Parathyroid adenoma (tissue), 2 donors: Measurements from ENCODE around the gene ANTXRL.
"Not testable (repeated sequence)": the region's sequence is repeated elsewhere in the genome, so short reads cannot be mapped to it uniquely, and the experiment has no call there.

Experiments
- H2AFZ ChIP-seq: fragments of 300-600 bp; sonication (generic); one replicate; pipeline ENCODE4 v1.7.0; 2017; ENCODE audit warnings: antibody characterized with exemption, mild to moderate bottlenecking
- H3K27ac ChIP-seq: fragments of 300-600 bp; sonication (generic); one replicate; pipeline ENCODE4 v1.7.0; 2017
- H3K27me3 ChIP-seq: fragments of 300-600 bp; sonication (generic); one replicate; pipeline ENCODE4 v1.7.0; 2017; ENCODE audit warnings: low read length; ENCODE audit not compliant: control insufficient read depth, insufficient read depth
- H3K36me3 ChIP-seq: fragments of 300-600 bp; sonication (generic); one replicate; pipeline ENCODE4 v1.7.0; 2017; ENCODE audit warnings: low read length; ENCODE audit not compliant: control insufficient read depth, insufficient read depth
- H3K4me1 ChIP-seq: fragments of 300-600 bp; sonication (generic); one replicate; pipeline ENCODE4 v1.7.0; 2017; ENCODE audit warnings: control low read depth
- H3K4me2 ChIP-seq: fragments of 300-600 bp; sonication (generic); one replicate; pipeline ENCODE4 v1.7.0; 2017; ENCODE audit warnings: low read length
- H3K4me3 ChIP-seq: fragments of 300-600 bp; sonication (generic); one replicate; pipeline ENCODE4 v1.7.0; 2017; ENCODE audit warnings: low read depth, low read length
- H3K79me2 ChIP-seq: fragments of 300-600 bp; sonication (generic); one replicate; pipeline ENCODE4 v1.7.0; 2017; ENCODE audit warnings: control low read depth
- H3K9ac ChIP-seq: fragments of 300-600 bp; sonication (generic); one replicate; pipeline ENCODE4 v1.7.0; 2017; ENCODE audit warnings: mild to moderate bottlenecking
- H3K9me3 ChIP-seq: fragments of 300-600 bp; sonication (generic); one replicate; pipeline ENCODE4 v1.7.0; 2017; ENCODE audit warnings: low read length; ENCODE audit not compliant: control insufficient read depth
- TF ChIP-seq, protein P1 (sequence below): fragments of 300-600 bp; sonication (generic); IDR thresholded peaks from one replicate; pipeline ENCODE4 v1.7.0; 2017; ENCODE audit warnings: antibody characterized with exemption, mild to moderate bottlenecking
- donor health status: primary hyperparathyroidism.

ANTXRL gene

GRCh38 chr10:46251857-46252847 lies 34.6 kb upstream of the ANTXRL start:
- no peaks in the 10 kb centered on the region for H3K4me1 ChIP-seq

GRCh38 chr10:46253076-46254006 lies 33.5 kb upstream of the ANTXRL start:
- Histone ChIP-seq H3K79me2 (no peaks in the 10 kb centered on the region), H3K9me3 (no peaks in the 10 kb centered on the region), H3K9ac (no peak overlapping the region), H3K4me3 (no peak overlapping the region), H3K36me3 (no peaks in the 10 kb centered on the region), H3K27ac (no peak overlapping the region), H2AFZ (no peak overlapping the region), H3K4me2 (no peak overlapping the region), H3K4me1 (no peaks in the 10 kb centered on the region), H3K27me3 (no peaks in the 10 kb centered on the region)
- TF ChIP-seq, protein P1, sequence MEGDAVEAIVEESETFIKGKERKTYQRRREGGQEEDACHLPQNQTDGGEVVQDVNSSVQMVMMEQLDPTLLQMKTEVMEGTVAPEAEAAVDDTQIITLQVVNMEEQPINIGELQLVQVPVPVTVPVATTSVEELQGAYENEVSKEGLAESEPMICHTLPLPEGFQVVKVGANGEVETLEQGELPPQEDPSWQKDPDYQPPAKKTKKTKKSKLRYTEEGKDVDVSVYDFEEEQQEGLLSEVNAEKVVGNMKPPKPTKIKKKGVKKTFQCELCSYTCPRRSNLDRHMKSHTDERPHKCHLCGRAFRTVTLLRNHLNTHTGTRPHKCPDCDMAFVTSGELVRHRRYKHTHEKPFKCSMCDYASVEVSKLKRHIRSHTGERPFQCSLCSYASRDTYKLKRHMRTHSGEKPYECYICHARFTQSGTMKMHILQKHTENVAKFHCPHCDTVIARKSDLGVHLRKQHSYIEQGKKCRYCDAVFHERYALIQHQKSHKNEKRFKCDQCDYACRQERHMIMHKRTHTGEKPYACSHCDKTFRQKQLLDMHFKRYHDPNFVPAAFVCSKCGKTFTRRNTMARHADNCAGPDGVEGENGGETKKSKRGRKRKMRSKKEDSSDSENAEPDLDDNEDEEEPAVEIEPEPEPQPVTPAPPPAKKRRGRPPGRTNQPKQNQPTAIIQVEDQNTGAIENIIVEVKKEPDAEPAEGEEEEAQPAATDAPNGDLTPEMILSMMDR, result no peak

More at GRCh38 chr10:46251857-46252847, 34.6 kb upstream of the ANTXRL start:
- Histone ChIP-seq H3K9me3 (no peaks in the 10 kb centered on the region), H3K4me3 (no peak overlapping the region), H3K4me2 (no peak overlapping the region), H3K27ac (no peak overlapping the region), H3K36me3 (no peaks in the 10 kb centered on the region), H3K9ac (no peak overlapping the region), H2AFZ (no peak overlapping the region), H3K27me3 (no peaks in the 10 kb centered on the region), H3K79me2 (no peaks in the 10 kb centered on the region)
- TF ChIP-seq, protein P1, result no peak

DNA sequence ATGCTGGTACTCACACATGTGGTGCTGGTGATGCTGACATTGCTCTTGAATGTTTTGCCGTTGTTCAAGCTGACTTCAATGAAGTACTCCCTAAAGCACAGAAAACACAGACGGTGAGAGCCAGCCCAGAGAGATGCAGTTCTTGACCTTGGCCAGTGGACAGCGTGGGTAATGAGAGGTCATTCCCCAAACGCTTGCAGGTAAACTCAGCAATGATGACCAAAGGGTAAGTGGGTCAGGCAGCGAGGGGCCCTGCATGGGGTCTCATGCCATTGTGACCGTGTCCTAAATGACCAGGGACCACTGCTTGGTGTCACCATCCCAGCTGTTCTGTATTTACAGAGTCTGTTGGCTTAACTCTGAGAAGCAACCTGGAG lies 32.8 kb upstream of the ANTXRL start:
- H3K36me3 ChIP-seq, result no peaks in the 10 kb centered on the region
- no peaks in the 10 kb centered on the region for H3K79me2 ChIP-seq
- no peaks in the 10 kb centered on the region for H3K9me3 ChIP-seq
- H3K4me2 ChIP-seq, result no peak overlapping the region
- no peak overlapping the region for H2AFZ ChIP-seq
- H3K4me1 ChIP-seq, result no peaks in the 10 kb centered on the region
- H3K27ac ChIP-seq, result no peak overlapping the region
- no peaks in the 10 kb centered on the region for H3K27me3 ChIP-seq
- no peak overlapping the region for H3K4me3 ChIP-seq
- TF ChIP-seq, protein P1, result no peak
- H3K9ac ChIP-seq, result no peak overlapping the region

DNA sequence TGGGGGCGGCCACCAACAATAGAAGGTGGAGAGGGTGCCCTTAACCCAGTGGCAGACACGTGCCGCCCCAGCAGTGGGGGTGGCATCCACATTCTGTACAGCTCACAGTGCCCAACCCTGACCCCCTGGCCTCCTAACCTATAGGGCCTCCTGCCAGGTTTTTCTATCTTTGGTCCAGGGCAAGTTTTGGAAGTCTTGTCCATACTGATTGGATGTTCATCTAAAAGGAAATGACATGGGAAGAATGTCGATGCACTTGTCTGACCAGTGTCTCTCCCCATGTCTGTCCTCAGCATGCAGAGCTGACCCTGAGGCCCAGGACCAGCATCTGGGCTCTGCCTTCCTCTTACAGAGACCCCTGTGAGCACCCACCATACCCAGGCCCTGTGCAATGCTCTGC lies 32.3 kb upstream of the ANTXRL start:
- TF ChIP-seq, protein P1, result no peak
- Histone ChIP-seq H3K9ac (no peak overlapping the region), H3K4me1 (no peaks in the 10 kb centered on the region), H3K4me2 (no peak overlapping the region), H3K4me3 (no peak overlapping the region), H3K79me2 (no peaks in the 10 kb centered on the region), H2AFZ (no peak overlapping the region), H3K9me3 (no peaks in the 10 kb centered on the region), H3K27me3 (no peaks in the 10 kb centered on the region), H3K27ac (no peak overlapping the region), H3K36me3 (no peaks in the 10 kb centered on the region)

DNA sequence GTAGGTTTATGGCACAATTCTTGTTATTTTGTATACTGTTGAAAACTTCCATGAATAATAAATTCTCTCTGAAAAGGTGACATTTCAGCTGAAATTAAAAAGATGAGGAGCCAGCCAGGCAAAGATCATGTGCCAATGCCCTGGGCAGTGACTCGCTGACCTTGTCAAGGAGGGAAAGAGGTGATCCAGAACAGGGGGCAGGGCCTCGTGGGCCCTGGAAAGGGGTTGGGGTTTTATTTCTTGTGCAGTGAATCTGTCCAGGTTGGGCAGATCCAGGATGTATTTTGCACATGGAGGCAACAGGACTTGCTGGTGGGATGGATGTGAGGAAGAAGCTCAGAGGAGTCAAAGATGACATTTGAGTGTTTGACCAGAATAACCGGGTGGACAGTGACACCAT lies 31.6 kb upstream of the ANTXRL start:
- H3K9ac ChIP-seq, H3K79me2 ChIP-seq, H3K4me1 ChIP-seq, H3K4me2 ChIP-seq, H3K9me3 ChIP-seq, H3K4me3 ChIP-seq, H3K27ac ChIP-seq, H3K27me3 ChIP-seq, H3K36me3 ChIP-seq: not testable (repeated sequence)
- peak overlapping the region; percentile 1 for H2AFZ ChIP-seq
